AG09319 (cell line): ENCODE data around the gene PAGR1.
"Not testable (repeated sequence)": the region's sequence is repeated elsewhere in the genome, so short reads cannot be mapped to it uniquely, and the experiment has no call there.

ENCODE experiments used
- DNase-seq: peaks from one replicate; pipeline ENCODE4 v3.0.0-alpha.2; 2010; ENCODE audit warnings: low read depth; ENCODE audit errors: extremely low read depth
- TF ChIP-seq, protein P1 (sequence below): IDR thresholded peaks from 2 replicates; pipeline ENCODE4 v1.5.1; 2011; ENCODE audit warnings: low read depth, mild to moderate bottlenecking, inconsistent platforms, low read length, moderate library complexity

PAGR1 gene

DNA sequence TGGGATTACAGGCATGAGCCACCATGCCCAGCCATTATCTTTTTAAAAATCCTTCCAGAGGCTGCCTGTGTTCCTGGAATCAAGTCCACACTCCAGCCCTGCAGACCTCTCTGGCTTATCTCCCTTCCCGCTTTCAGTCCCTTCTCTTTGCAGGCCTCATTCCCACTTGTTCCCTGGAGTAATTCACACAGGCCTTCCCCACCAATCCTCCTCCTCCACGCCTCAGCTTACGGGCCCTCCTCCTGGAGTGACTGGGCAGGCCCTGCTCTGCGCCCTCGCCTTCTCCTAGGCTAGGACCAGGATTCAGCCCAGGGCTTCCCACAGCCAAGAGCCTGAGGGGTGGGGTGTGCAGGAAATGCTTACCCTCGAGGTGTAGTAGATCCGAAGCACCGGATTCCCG lies 44.3 kb downstream of the PAGR1 start:
- TF ChIP-seq, protein P1, sequence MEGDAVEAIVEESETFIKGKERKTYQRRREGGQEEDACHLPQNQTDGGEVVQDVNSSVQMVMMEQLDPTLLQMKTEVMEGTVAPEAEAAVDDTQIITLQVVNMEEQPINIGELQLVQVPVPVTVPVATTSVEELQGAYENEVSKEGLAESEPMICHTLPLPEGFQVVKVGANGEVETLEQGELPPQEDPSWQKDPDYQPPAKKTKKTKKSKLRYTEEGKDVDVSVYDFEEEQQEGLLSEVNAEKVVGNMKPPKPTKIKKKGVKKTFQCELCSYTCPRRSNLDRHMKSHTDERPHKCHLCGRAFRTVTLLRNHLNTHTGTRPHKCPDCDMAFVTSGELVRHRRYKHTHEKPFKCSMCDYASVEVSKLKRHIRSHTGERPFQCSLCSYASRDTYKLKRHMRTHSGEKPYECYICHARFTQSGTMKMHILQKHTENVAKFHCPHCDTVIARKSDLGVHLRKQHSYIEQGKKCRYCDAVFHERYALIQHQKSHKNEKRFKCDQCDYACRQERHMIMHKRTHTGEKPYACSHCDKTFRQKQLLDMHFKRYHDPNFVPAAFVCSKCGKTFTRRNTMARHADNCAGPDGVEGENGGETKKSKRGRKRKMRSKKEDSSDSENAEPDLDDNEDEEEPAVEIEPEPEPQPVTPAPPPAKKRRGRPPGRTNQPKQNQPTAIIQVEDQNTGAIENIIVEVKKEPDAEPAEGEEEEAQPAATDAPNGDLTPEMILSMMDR, result no peak
- DNase-seq, result no peak

DNA sequence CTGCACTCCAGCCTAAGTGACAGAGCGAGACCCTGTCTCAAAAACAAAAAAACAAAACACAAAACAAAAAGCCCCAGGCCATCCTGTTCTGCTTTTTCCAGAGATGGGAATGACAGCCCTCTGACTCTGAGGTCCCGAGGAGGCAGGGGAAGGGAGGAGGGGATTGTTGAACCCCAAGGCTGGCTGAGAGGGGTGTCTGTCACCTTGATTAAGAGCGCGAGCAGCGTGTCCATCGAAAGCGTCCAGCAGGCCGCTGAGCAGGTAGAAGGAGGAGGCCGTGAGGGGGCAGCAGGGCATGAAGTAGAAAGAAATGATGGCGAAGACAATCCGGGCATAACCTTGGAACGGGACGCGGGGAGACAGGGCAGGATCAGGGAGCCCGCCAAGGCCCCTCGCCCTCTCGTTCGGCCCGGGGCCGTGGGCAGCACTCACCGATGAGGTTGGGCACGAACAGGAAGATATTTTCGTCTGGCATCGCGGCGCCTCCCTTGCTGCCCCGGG lies 46.5 kb downstream of the PAGR1 start:
- no peak for DNase-seq
- TF ChIP-seq, protein P1, result peak; percentile 35

DNA sequence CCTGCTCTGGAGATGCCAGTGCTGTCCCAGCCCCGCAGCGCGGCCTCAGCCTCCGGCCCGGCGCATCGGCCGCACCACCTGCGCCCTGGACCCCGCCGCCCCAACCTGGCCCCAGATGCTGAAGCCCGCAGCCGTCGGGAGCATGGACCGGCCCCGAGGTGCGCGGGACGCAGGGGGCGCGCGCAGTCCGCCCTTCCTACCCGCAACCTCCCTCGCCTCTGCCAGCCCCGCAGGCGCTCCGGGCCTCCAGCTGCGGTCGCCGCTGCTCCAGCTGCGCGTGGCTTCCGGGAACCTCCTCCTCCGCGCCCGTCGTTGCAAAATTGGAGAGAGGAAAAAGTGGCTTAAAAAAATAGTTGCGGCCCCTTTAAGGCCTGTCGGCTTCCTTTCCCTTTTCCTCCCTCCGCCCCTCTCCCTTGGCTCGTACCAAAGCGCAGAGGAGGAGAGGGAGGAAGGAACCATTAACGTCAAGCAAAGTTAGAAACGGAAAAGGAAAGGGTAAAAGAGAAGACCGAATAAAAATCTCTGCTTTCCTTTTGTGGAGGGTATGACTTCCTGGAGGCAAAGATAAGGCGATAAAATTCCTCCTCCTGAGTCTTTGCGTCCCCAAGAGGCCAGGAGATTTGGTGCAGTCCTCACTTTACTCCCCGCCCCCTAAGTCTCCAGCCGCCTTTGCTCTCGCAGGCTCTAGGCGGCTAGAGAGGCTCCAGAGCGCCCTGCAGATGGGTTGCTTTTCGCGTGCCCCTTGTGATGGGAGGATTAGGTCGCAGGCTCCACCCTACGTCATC lies 47.1 kb downstream of the PAGR1 start, which contains the start of gene CDIPT:
Gene CDIPT (minus strand): TSS at position 343 of the 785 bp plus-strand sequence. CDS start 369 bp downstream, outside the sequence.
- peak; percentile 94 for DNase-seq
- TF ChIP-seq, protein P1, result peak; percentile 64

DNA sequence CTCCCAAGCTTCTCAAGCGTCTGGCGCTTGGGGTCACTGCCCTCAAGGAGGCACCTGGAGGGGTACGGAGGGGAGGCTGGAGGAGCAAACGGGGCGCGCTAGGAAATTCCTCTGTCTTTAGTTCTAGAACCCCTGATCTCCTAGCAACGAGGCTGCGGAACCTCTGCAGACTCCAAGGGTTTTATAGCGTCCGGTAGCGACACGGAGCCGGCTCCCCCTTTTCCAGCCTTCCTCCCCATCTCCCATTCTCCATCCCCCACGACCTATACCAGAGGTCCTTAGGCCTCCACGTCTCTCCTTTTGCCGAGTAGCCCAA lies 47.7 kb downstream of the PAGR1 start:
- DNase-seq, result no peak
- TF ChIP-seq, protein P1, result no peak

DNA sequence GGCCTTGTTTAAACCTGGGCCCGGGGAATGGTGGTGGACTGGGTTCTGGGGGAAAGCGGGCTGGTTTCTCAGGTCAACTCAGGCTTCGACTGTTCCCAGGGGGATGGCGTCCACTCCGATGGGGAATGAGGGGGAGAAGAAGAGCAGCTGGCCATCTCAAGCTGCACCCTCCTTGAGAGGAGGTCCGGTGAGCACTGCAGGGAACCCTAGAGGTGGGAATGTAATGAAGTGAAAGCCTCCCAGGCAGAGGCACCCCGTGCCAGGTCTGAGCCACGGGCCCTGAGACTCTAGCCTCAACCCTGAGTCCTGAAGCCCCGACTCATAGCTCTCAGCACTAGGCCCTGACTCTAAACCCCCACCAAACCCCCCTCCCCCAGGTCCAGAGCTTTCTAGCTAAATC lies 48.3 kb downstream of the PAGR1 start:
- no peak for DNase-seq
- TF ChIP-seq, protein P1, result no peak

DNA sequence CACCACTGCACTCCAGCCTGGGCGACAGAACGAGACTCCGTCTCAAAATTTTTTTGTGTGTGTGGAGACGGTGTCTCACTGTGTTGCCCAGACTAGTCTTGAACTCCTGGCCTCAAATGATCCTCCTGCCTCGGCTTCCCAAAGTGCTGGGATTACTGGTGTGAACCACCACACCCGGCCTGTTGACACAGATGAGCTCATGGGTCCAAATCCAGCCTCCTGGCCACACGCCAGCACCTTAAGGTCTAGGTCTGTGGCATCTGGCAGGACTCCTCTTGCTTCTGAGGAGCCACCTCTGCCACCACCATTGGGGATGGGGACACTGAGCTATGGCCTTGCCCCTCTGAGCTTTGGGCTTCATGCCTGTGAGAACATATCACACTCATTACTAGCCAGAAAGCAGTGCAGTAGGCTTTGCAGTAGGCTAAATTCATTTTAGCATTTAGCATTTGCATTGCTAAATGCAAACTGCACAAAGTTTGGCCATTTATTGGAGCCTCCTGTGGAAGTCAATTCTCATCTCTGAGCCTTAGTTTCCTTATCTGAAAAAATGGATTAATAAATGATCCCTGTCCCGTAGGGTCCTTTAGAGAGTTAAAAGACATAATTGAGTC lies 52.6 kb downstream of the PAGR1 start:
- TF ChIP-seq, protein P1, result no peak
- no peak for DNase-seq

DNA sequence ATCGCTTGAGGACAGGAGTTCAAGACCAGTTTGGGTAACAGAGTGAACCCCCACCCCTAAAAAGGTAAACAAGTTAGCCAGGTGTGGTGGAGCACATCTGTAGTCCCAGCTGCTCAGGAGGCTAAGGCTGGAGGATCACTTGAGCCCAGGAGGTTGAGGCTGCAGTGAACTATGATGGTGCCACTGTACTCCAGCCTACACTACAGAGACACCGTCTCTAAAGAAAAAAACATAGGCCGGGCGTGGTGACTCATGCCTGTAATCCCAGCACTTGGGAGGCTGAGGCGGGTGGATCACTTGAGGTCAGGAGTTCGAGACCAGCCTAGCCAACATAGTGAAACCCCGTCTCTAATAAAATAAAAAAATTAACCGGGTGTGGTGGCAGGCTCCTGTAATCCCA lies 53.1 kb downstream of the PAGR1 start:
- not testable (repeated sequence) for DNase-seq
